ENCODE results near the gene MORN1. TPM values are rescaled to one million over a fixed set of nuclear protein-coding genes. Genes with fewer than 3 reads are reported as not detected.
A peak's percentile ranks its signal among the peaks of the same experiment; 100 is the strongest.

The MORN1 gene
- total and polyA plus RNA-seq, 2 of the 4 experiments (the other 2 are of a cell fraction): 3.0 to 4.2 TPM

DNA sequence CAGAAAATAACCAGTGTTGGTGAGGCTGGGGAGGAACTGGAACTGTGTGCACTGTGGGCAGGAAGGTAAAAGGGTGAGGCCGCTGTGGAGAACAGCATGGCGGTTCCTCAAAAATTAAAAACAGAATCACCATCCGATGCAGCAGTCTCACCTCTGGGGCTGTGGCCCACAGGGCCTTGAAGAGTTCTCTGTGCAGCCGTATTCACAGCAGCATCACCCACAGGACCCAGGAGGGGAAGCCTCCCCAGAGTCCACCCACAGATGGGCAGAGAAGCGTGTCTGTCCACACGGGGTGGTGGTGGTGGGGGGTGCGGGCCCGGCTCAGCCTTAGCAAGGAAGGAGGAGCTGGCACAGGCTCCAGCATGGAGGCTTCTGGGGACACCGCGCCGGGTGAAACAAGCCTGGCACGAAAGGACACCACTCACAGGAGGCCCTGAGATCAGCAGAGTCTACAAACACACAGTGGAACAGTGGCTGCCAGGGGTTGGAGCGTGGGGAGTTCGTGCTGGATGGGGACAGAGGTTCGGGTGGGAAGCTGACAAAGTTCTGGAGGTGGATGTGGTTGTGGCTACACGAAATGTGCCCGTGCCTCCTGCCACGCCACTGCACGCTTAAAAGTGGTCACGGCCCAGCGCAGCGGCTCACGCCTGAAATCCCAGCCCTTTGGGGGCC is 11.5 kb downstream of the MORN1 start:
- Histone ChIP-seq H3K23ac (ENCODE audit: low read depth, low read length) (no peak overlapping the region), H3K9me3 (ENCODE audit: control insufficient read depth, insufficient read depth, low read length) (no peaks in the 10 kb centered on the region), H3K4me2 (ENCODE audit: low read depth, low read length) (no peak overlapping the region), H3K27me3 (ENCODE audit: control insufficient read depth, insufficient read depth, low read length) (no peaks in the 10 kb centered on the region), H3K27ac (ENCODE audit: insufficient read depth, low read length) (no peak overlapping the region), H3K79me1 (ENCODE audit: low read depth in 1 of 2, low read length in 2 of 2) (no peaks in the 10 kb centered on the region), H3K9ac (ENCODE audit: low read depth, low read length) (no peak overlapping the region), H3K36me3 (ENCODE audit: control insufficient read depth, insufficient read depth, low read length) (no peaks in the 10 kb centered on the region), H4K20me1 (ENCODE audit: insufficient read depth, low read length) (no peaks in the 10 kb centered on the region; the same call in 1 of the 2 replicates), H3K14ac (replicated peaks; ENCODE audit: low read depth, low read length) (no peak overlapping the region), H4K91ac (ENCODE audit: insufficient read depth, low read depth, low read length) (no peak overlapping the region), H2BK120ac (ENCODE audit: low read depth, low read length) (no peak overlapping the region), H4K8ac (ENCODE audit: low read depth in 2 of 2, low read length in 2 of 2) (no peak overlapping the region), H3K4me1 (ENCODE audit: control insufficient read depth, insufficient read depth, low read length) (no peaks in the 10 kb centered on the region), H3K18ac (ENCODE audit: low read depth, low read length) (no peak overlapping the region), H4K5ac (ENCODE audit: low read depth, low read length) (no peak overlapping the region), H3K4ac (ENCODE audit: low read depth, low read length) (no peak overlapping the region), H2AFZ (replicated peaks; ENCODE audit: low read length, poor library complexity) (no peak overlapping the region), H2AK9ac (replicated peaks; ENCODE audit: low read depth, low read length, poor library complexity) (peak overlapping the region; percentile 65), H2BK15ac (ENCODE audit: low read depth, low read length) (no peak overlapping the region), H2AK5ac (ENCODE audit: low read depth, low read length) (no peak overlapping the region), H2BK5ac (ENCODE audit: low read depth, low read length, poor library complexity, severe bottlenecking) (no peak overlapping the region), H3K4me3 (ENCODE audit: insufficient read depth, low read depth, low read length) (no peak overlapping the region), H3K56ac (ENCODE audit: extremely low read depth, insufficient read depth, low read length) (no peak overlapping the region), H2BK20ac (ENCODE audit: low read depth, low read length) (no peak overlapping the region), H3K9me1 (ENCODE audit: insufficient read depth, low read length) (no peaks in the 10 kb centered on the region)
- CTCF ChIA-PET: interaction anchor here (0.5 kb wide), 1 partner anchor 173 kb away, joined by 3 read pairs; no protein-coding TSS in a partner anchor
- TF ChIP-seq RCOR1 (IDR thresholded peaks at IDR 0.05; ENCODE audit: insufficient replicate concordance, low read length): no peak
- TF ChIP-seq CHD1 (IDR thresholded peaks at IDR 0.05; ENCODE audit: low read depth, low read length): no peak
- TF ChIP-seq RAD21 (IDR thresholded peaks at IDR 0.05; ENCODE audit: low read length): no peak
- TF ChIP-seq MAFK (IDR thresholded peaks at IDR 0.05; ENCODE audit: low read depth, low read length): no peak
- no peak for TF ChIP-seq FOS (IDR thresholded peaks at IDR 0.05; ENCODE audit: low read depth, low read length)
- no peak for TF ChIP-seq CEBPB (IDR thresholded peaks at IDR 0.05; ENCODE audit: low read depth, low read length)
- ATAC-seq (ENCODE audit: low read depth) (no peak), DNase-seq (no peak)
- POLR2A ChIA-PET (ENCODE audit: unreplicated experiment): no interaction called here
- no TSS peak for BruUV-seq (replicated peaks)
- intact Hi-C loops (cut with micrococcal nuclease) (loop anchor here (5.0 kb wide), 1 partner anchor 68 kb away; no protein-coding TSS in a partner anchor), in situ Hi-C loops (cut with MboI; ENCODE audit: low sequenced_read_pairs) (no loop called here), dilution Hi-C loops (cut with HindIII; ENCODE audit: low sequenced_read_pairs, unreplicated experiment) (no loop called here)
- WGBS, 2 experiments (ENCODE audit: extremely low coverage in 2 of 2, insufficient read length in 1 of 2): 95% methylated on average over 4 of the region's 23 CpGs; no CpG with 5 or more reads in 1 of the 2 experiments

All from IMR-90 (cell line).